Muscle of leg (tissue), 11 donors: Measurements from ENCODE around the gene ACD. TPM values are rescaled to one million over a fixed set of nuclear protein-coding genes. Genes with fewer than 3 reads are reported as not detected.

Source experiments
- DNase-seq: peaks from one replicate; pipeline ENCODE4 v3.0.0; 2013
- H3K27ac ChIP-seq: one replicate; pipeline ENCODE4 v1.5.1; 2013; ENCODE audit warnings: mild to moderate bottlenecking, low read length, control low read depth
- H3K27me3 ChIP-seq: one replicate; pipeline ENCODE4 v1.6.1; 2013; ENCODE audit warnings: low read length; ENCODE audit not compliant: control insufficient read depth, insufficient read depth
- H3K36me3 ChIP-seq: one replicate; pipeline ENCODE4 v1.6.1; 2013; ENCODE audit warnings: low read length; ENCODE audit not compliant: control insufficient read depth, insufficient read depth
- H3K4me1 ChIP-seq: one replicate; pipeline ENCODE4 v1.6.1; 2013; ENCODE audit warnings: low read length; ENCODE audit not compliant: control insufficient read depth, insufficient read depth
- H3K4me3 ChIP-seq: one replicate; pipeline ENCODE4 v1.5.1; 2013; ENCODE audit warnings: low read length, control low read depth
- H3K9me3 ChIP-seq: replicated peaks from 2 replicates; pipeline ENCODE4 v1.6.1; 2013; ENCODE audit warnings: low read depth, low read length; ENCODE audit not compliant: control insufficient read depth
- WGBS: methylation state at CpG from one replicate; pipeline ENCODE4 v1.1.5; 2013; ENCODE audit warnings: missing lambda C conversion rate; ENCODE audit not compliant: insufficient coverage; 5-methylcytosine and 5-hydroxymethylcytosine counted together
- polyA plus RNA-seq, 8 donors: library from polyadenylated mRNA; unstranded; fragments of 120-200 nt; gene quantifications; one replicate each; pipeline versions ENCODE4 v1.2.1 to v1.2.3, GENCODE V29; 2013; ENCODE audit warnings: inconsistent platforms in 1 of 8, low replicate concordance in 1 of 8; ENCODE audit not compliant: insufficient read length in 8 of 8, insufficient read depth in 1 of 8
- total RNA-seq: library from RNA; stranded (reverse); fragments of 120-200 nt; gene quantifications from one replicate; pipeline ENCODE4 v1.2.4, GENCODE V29; 2013

ACD gene
- total and polyA plus RNA-seq, 9 donors: 13.7 to 19.3 (median 15.7) TPM

DNA sequence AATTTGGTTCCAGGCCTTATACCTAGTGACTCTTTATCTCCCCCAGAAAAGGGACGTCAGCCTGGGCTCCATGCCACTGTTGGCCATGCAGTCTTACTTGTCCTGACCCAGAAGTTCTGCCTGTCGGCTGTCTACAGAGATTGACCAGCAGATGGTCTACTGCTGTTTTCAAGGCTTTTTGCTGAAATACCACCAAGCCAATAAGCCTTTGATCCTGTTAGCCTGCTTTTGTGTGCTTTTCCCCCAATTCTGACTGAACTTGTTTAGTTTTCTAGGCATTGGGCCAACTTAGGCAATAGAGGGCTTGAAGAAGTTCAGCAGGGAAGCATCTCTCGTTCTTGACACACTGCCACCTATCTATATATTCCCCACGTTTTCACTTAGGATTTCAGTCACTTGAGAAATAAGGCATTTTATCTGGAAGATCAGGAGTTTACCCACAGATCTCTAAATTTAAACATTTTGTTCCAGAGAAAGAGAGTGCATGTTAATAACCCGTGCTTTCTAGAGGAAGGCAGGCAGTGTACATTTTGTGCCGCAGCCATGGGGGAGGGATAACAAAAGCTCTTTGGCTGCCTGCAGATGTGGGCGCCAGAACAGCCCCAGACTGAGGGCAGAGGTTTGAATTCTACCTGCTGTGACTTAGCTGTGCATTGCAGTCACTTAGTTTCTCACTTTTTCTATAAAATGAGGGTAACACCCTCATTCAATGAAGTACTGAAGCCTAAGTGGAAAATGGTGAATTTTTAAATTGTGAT, 27.5 kb downstream of the ACD start:
- 63% methylated on average over 4 of the region's 7 CpGs for WGBS
- peaks cover 72% of the 10 kb centered on the region for H3K36me3 ChIP-seq
- no peak overlapping the region for H3K27ac ChIP-seq
- DNase-seq: no peak
- no peaks in the 10 kb centered on the region for H3K4me1 ChIP-seq
- H3K4me3 ChIP-seq: no peak overlapping the region
- no peaks in the 10 kb centered on the region for H3K27me3 ChIP-seq
- H3K9me3 ChIP-seq: no peaks in the 10 kb centered on the region

DNA sequence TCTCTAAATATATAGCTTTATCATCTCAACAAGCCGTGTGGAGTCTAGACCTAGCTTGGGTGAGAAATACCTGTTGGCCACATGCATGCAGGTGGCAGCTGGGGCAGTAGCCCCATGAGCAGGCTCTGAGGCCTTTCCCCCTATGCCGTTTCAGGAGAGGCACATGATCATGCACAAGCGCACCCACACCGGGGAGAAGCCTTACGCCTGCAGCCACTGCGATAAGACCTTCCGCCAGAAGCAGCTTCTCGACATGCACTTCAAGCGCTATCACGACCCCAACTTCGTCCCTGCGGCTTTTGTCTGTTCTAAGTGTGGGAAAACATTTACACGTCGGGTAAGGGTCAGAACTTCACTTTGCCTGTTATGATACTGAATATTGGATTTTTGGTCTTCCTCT, 31.8 kb downstream of the ACD start:
- Histone ChIP-seq H3K4me3 (no peak overlapping the region), H3K36me3 (peaks cover 77% of the 10 kb centered on the region), H3K4me1 (no peaks in the 10 kb centered on the region), H3K27me3 (no peaks in the 10 kb centered on the region), H3K9me3 (no peaks in the 10 kb centered on the region), H3K27ac (no peak overlapping the region)
- no peak for DNase-seq
- WGBS: 94% methylated on average over 10 of the region's 14 CpGs

DNA sequence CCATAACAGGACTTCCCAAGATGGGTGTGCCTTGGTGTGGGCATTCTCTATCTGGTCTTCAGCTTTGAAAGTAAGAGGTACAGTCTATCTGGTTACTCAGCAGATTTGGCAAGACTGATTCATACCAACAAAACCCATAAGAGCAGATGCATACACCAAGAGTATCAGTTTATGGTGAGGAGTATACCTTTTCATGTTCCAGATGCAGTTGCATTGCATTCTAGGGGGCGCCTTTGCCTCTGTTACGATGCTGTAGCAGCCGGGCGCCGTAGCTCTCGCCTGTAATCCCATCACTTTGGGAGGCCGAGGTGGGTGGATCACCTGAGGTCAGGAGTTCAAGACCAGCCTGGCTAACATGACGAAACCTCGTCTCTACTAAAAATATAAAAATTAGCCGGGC, 46.3 kb downstream of the ACD start:
- H3K9me3 ChIP-seq: no peaks in the 10 kb centered on the region
- 77% methylated on average over 7 of the region's 10 CpGs for WGBS
- no peak for DNase-seq
- peaks cover 44% of the 10 kb centered on the region for H3K36me3 ChIP-seq
- no peaks in the 10 kb centered on the region for H3K27me3 ChIP-seq
- H3K4me1 ChIP-seq: no peaks in the 10 kb centered on the region
- H3K4me3 ChIP-seq: no peak overlapping the region
- H3K27ac ChIP-seq: no peak overlapping the region

DNA sequence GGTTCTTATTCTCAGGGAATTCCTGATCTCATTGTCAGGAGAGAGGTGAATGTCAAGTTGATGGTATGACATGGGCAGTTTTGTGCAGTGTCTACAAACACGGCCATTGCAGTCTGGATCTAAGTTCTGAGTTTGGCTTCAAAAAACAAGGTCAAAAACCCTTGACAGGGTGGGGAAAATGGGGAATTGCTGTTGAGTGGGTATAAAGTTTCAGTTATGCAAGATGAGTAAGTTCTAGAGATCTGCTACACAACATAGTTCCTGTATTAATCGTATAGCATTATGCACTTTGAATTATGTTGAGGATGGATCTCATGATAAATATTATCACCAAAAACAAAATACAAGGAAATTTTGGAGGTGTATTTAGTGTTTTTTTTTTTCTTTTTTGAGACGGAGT, 51.7 kb downstream of the ACD start:
- Histone ChIP-seq H3K27me3 (no peaks in the 10 kb centered on the region), H3K36me3 (peaks cover 13% of the 10 kb centered on the region), H3K27ac (no peak overlapping the region), H3K9me3 (no peaks in the 10 kb centered on the region), H3K4me3 (no peak overlapping the region), H3K4me1 (no peaks in the 10 kb centered on the region)
- no peak for DNase-seq
- 80% methylated on average over 1 of the region's 3 CpGs for WGBS

Other genes with a start within 250 kb of the ACD start
- 20.4 TPM for gene ZDHHC1, start 243.8 kb downstream of the ACD start, total RNA-seq
- 10 to 100 TPM; 19.7 to 42.4 (median 26.0) TPM for gene ZDHHC1, start 243.8 kb downstream of the ACD start, polyA plus RNA-seq
- gene HSD11B2, start 229.1 kb downstream of the ACD start, total RNA-seq: 5.3 TPM
- gene HSD11B2, start 229.1 kb downstream of the ACD start, polyA plus RNA-seq: 10 to 100 TPM in 1 of 8 donors, 1 to 10 TPM in 7; 3.7 to 14.5 (median 7.9) TPM
- 43.5 TPM for gene ATP6V0D1, start 179.1 kb downstream of the ACD start, total RNA-seq
- gene ATP6V0D1, start 179.1 kb downstream of the ACD start, polyA plus RNA-seq: 10 to 100 TPM; 58.0 to 69.0 (median 67.0) TPM
- not detected for gene AGRP, start 176.7 kb downstream of the ACD start, total RNA-seq
- gene AGRP, start 176.7 kb downstream of the ACD start, polyA plus RNA-seq: not detected
- gene RIPOR1, start 131.4 kb downstream of the ACD start, total RNA-seq: 20.2 TPM
- gene RIPOR1, start 131.4 kb downstream of the ACD start, polyA plus RNA-seq: 10 to 100 TPM; 34.8 to 59.5 (median 50.5) TPM
- gene CTCF, start 97.7 kb downstream of the ACD start, total RNA-seq: 27.4 TPM
- gene CTCF, start 97.7 kb downstream of the ACD start, polyA plus RNA-seq: 10 to 100 TPM; 37.6 to 52.3 (median 42.3) TPM
- 0.18 TPM for gene CARMIL2, start 15.1 kb downstream of the ACD start, total RNA-seq
- gene CARMIL2, start 15.1 kb downstream of the ACD start, polyA plus RNA-seq: 1 to 10 TPM in 2 of 8 donors, under 1 TPM in 6; 0.17 to 1.2 (median 0.53) TPM
- 1.3 TPM for gene PARD6A, start 700 bp upstream of the ACD start, total RNA-seq
- 1 to 10 TPM in 5 of 8 donors, under 1 TPM in 3; 0.59 to 1.8 (median 1.3) TPM for gene PARD6A, start 700 bp upstream of the ACD start, polyA plus RNA-seq
- gene ENKD1, start 6.5 kb upstream of the ACD start, total RNA-seq: 10.2 TPM
- gene ENKD1, start 6.5 kb upstream of the ACD start, polyA plus RNA-seq: 10 to 100 TPM in 1 of 8 donors, 1 to 10 TPM in 7; 8.1 to 13.4 (median 9.0) TPM
- gene C16orf86, start 6.6 kb upstream of the ACD start, total RNA-seq: 2.6 TPM
- gene C16orf86, start 6.6 kb upstream of the ACD start, polyA plus RNA-seq: 1 to 10 TPM; 2.1 to 4.3 (median 2.7) TPM
- 11.4 TPM for gene GFOD2, start 59.1 kb upstream of the ACD start, total RNA-seq
- 10 to 100 TPM; 13.1 to 18.3 (median 14.1) TPM for gene GFOD2, start 59.1 kb upstream of the ACD start, polyA plus RNA-seq
- gene RANBP10, start 146.3 kb upstream of the ACD start, total RNA-seq: 7.1 TPM
- 10 to 100 TPM; 13.6 to 24.1 (median 20.4) TPM for gene RANBP10, start 146.3 kb upstream of the ACD start, polyA plus RNA-seq
- 0.89 TPM for gene TSNAXIP1, start 146.6 kb upstream of the ACD start, total RNA-seq
- gene TSNAXIP1, start 146.6 kb upstream of the ACD start, polyA plus RNA-seq: 1 to 10 TPM in 7 of 8 donors, under 1 TPM in 1; 0.80 to 1.9 (median 1.5) TPM
- 29.4 TPM for gene THAP11, start 182.1 kb upstream of the ACD start, total RNA-seq
- gene THAP11, start 182.1 kb upstream of the ACD start, polyA plus RNA-seq: 10 to 100 TPM; 25.3 to 29.5 (median 27.2) TPM
- 47.8 TPM for gene NUTF2, start 186.7 kb upstream of the ACD start, total RNA-seq
- 100 to 1,000 TPM; 125 to 136 (median 128) TPM for gene NUTF2, start 186.7 kb upstream of the ACD start, polyA plus RNA-seq
- gene CENPT, start 187.4 kb upstream of the ACD start, total RNA-seq: 32.0 TPM
- gene CENPT, start 187.4 kb upstream of the ACD start, polyA plus RNA-seq: 10 to 100 TPM; 31.2 to 47.9 (median 39.8) TPM
- gene EDC4, start 212.8 kb upstream of the ACD start, total RNA-seq: 56.9 TPM
- 100 to 1,000 TPM; 100 to 124 (median 114) TPM for gene EDC4, start 212.8 kb upstream of the ACD start, polyA plus RNA-seq
- 0.75 TPM for gene NRN1L, start 224.6 kb upstream of the ACD start, total RNA-seq
- 1 to 10 TPM in 1 of 8 donors, under 1 TPM in 5, not detected in 2; 0.24 to 1.3 (median 0.79) TPM for gene NRN1L, start 224.6 kb upstream of the ACD start, polyA plus RNA-seq
- gene PSKH1, start 233.0 kb upstream of the ACD start, total RNA-seq: 8.6 TPM
- gene PSKH1, start 233.0 kb upstream of the ACD start, polyA plus RNA-seq: 10 to 100 TPM; 18.1 to 26.1 (median 24.5) TPM